Measurements from ENCODE around the gene STARD3.

DNA sequence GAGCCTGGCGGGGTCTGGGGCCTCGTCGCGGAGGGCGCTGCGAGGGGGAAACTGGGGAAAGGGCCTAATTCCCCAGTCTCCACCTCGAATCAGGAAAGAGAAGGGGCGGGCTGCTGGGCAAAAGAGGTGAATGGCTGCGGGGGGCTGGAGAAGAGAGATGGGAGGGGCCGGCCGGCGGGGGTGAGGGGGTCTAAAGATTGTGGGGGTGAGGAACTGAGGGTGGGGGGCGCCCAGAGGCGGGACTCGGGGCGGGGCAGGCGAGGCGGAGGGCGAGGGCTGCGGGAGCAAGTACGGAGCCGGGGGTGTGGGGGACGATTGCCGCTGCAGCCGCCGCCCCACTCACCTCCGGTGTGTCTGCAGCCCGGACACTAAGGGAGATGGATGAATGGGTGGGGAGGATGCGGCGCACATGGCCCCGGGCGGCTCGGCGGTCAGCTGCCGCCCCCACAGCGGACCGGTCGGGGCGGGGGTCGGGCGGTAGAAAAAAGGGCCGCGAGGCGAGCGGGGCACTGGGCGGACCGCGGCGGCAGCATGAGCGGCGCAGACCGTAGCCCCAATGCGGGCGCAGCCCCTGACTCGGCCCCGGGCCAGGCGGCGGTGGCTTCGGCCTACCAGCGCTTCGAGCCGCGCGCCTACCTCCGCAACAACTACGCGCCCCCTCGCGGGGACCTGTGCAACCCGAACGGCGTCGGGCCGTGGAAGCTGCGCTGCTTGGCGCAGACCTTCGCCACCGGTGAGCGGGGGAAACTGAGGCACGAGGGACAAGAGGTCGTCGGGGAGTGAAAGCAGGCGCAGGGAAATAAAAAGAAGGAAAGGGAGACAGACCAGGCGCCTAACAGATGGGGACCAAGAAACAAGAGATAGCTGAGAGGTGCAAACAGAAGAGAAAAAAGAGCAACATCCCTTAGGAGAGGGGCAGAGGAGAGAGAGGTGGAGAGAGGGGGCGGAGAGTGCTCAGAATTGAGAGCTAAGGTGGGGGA is 31.3 kb downstream of the STARD3 start, which contains the start of gene PNMT:
- TF ChIP-seq POLR2AphosphoS5 (IDR thresholded peaks at IDR 0.05; ENCODE audit: low read depth, low read length) (no peak), SIN3A (IDR thresholded peaks at IDR 0.05; ENCODE audit: borderline replicate concordance, insufficient read depth, low read depth, low read length) (0 out of 2 replicates have a peak, but pooled peaks have one; percentile 65), TCF7L2 (IDR thresholded peaks at IDR 0.05; ENCODE audit: low read depth, low read length) (no peak)
- TF ChIP-seq, protein P1, sequence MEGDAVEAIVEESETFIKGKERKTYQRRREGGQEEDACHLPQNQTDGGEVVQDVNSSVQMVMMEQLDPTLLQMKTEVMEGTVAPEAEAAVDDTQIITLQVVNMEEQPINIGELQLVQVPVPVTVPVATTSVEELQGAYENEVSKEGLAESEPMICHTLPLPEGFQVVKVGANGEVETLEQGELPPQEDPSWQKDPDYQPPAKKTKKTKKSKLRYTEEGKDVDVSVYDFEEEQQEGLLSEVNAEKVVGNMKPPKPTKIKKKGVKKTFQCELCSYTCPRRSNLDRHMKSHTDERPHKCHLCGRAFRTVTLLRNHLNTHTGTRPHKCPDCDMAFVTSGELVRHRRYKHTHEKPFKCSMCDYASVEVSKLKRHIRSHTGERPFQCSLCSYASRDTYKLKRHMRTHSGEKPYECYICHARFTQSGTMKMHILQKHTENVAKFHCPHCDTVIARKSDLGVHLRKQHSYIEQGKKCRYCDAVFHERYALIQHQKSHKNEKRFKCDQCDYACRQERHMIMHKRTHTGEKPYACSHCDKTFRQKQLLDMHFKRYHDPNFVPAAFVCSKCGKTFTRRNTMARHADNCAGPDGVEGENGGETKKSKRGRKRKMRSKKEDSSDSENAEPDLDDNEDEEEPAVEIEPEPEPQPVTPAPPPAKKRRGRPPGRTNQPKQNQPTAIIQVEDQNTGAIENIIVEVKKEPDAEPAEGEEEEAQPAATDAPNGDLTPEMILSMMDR (IDR thresholded peaks at IDR 0.05) = peak; percentile 87
- TF ChIP-seq, protein P2, sequence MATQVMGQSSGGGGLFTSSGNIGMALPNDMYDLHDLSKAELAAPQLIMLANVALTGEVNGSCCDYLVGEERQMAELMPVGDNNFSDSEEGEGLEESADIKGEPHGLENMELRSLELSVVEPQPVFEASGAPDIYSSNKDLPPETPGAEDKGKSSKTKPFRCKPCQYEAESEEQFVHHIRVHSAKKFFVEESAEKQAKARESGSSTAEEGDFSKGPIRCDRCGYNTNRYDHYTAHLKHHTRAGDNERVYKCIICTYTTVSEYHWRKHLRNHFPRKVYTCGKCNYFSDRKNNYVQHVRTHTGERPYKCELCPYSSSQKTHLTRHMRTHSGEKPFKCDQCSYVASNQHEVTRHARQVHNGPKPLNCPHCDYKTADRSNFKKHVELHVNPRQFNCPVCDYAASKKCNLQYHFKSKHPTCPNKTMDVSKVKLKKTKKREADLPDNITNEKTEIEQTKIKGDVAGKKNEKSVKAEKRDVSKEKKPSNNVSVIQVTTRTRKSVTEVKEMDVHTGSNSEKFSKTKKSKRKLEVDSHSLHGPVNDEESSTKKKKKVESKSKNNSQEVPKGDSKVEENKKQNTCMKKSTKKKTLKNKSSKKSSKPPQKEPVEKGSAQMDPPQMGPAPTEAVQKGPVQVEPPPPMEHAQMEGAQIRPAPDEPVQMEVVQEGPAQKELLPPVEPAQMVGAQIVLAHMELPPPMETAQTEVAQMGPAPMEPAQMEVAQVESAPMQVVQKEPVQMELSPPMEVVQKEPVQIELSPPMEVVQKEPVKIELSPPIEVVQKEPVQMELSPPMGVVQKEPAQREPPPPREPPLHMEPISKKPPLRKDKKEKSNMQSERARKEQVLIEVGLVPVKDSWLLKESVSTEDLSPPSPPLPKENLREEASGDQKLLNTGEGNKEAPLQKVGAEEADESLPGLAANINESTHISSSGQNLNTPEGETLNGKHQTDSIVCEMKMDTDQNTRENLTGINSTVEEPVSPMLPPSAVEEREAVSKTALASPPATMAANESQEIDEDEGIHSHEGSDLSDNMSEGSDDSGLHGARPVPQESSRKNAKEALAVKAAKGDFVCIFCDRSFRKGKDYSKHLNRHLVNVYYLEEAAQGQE (IDR thresholded peaks at IDR 0.05; ENCODE audit: insufficient read depth in 1 of 2, low read depth in 2 of 2, low read length in 1 of 2) = 0 out of 4 replicates have a peak, but pooled peaks of 1 of the 2 experiments have one; percentile 64
